ENCODE data around the gene PPIL1.

PPIL1 gene

GRCh38 chr6:36914227-36914794 lies 39.7 kb upstream of the PPIL1 start:
- TF ChIP-seq CTCF (conservative IDR thresholded peaks at IDR 0.05) = 0 out of 2 replicates have a peak, but pooled peaks have one; percentile 14
- H3K27ac ChIP-seq = peak overlapping the region; percentile 81

GRCh38 chr6:36913082-36913481 lies 38.5 kb upstream of the PPIL1 start:
- peak overlapping the region; percentile 81 for H3K27ac ChIP-seq
- no peak for TF ChIP-seq CTCF (conservative IDR thresholded peaks at IDR 0.05)

- TF ChIP-seq CTCF (conservative IDR thresholded peaks at IDR 0.05) = 0 out of 2 replicates have a peak, but pooled peaks have one; percentile 11
Observed at GRCh38 chr6:36912586-36912985, 38.0 kb upstream of the PPIL1 start.

GRCh38 chr6:36912030-36912454 lies 37.4 kb upstream of the PPIL1 start:
- peak overlapping the region; percentile 81 for H3K27ac ChIP-seq
- TF ChIP-seq CTCF (conservative IDR thresholded peaks at IDR 0.05) = no peak

More at GRCh38 chr6:36912586-36912985, 38.0 kb upstream of the PPIL1 start:
- peak overlapping the region; percentile 81 for H3K27ac ChIP-seq

GRCh38 chr6:36908747-36909146 lies 34.1 kb upstream of the PPIL1 start:
- H3K27ac ChIP-seq = peak overlapping the region; percentile 69; the same call in 1 of the 2 replicates
- TF ChIP-seq CTCF (conservative IDR thresholded peaks at IDR 0.05) = no peak

GRCh38 chr6:36907781-36908180 lies 33.2 kb upstream of the PPIL1 start:
- H3K27ac ChIP-seq = peak overlapping the region; percentile 69
- no peak for TF ChIP-seq CTCF (conservative IDR thresholded peaks at IDR 0.05)

- no peak for TF ChIP-seq CTCF (conservative IDR thresholded peaks at IDR 0.05)
- H3K27ac ChIP-seq = peak overlapping the region; percentile 69
Observed at GRCh38 chr6:36906539-36907325, 32.1 kb upstream of the PPIL1 start.

All from VCaP (cell line).